Camera-type eye (tissue), 1 donor: ENCODE results near the gene GPC5. TPM values are rescaled to one million over a fixed set of nuclear protein-coding genes. Genes with fewer than 3 reads are reported as not detected.

Source experiments
- total RNA-seq: library from RNA; depleted of rRNA; stranded (reverse); fragments of >200 nt; gene quantifications from one replicate; pipeline ENCODE4 v1.2.3, GENCODE V29; 2014

Gene GPC5
- total RNA-seq = 31.8 TPM

DNA sequence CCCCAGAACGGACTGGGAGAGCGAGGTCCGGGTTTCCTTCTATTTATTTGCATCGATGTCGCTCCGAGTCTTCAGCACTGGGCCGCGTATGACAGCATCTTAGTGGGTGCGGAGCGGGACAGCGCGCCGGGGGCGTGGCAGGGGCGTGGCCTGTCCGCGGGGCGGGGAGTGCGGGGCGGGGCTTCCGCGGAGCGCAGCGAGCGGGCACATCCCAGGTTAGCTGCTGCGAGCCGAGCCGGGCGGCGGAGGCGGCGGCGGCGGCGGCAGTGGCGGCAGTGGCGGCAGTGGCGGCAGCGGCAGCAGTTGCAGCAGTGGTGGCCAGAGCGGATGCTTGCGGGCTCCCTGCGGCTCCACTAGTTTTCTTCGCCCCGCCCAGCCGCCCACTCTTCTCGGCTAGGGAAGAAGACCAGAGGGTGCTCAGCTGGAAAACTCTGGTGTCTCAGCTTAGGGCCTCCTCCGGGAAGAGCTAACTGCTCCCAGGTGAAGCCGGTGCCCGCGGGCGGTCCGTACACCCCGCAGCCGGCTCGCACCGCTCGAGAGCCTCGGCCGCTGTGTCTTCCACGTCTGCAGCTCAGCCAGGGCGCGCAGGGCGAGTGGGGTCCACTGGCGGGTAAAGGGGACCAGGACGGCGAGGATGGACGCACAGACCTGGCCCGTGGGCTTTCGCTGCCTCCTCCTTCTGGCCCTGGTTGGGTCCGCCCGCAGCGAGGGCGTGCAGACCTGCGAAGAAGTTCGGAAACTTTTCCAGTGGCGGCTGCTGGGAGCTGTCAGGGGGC lies at the start of gene GPC5:
TSS of gene GPC5 (plus strand) at position 209 of the 776 bp plus-strand sequence.

Other genes with a start within 250 kb of the GPC5 start
- gene MIR17HG, start 50.9 kb upstream of the GPC5 start, total RNA-seq = 14.5 TPM